Stomach (tissue), 9 donors: ENCODE results near the gene LMX1A. TPM values are rescaled to one million over a fixed set of nuclear protein-coding genes. Genes with fewer than 3 reads are reported as not detected.
A peak's percentile ranks its signal among the peaks of the same experiment; 100 is the strongest.

ENCODE experiments used
- DNase-seq, 2 donors: peaks; one replicate each; pipeline versions ENCODE4 v3.0.0 to v3.0.0-alpha.2; 2013 to 2019
- H3K27ac ChIP-seq, 5 donors: fragments of 200-600 bp in 4 of 5; sonication (generic) in 4 of 5; one replicate each; pipeline ENCODE4 v1.5.1; 2013 to 2019; ENCODE audit warnings: mild to moderate bottlenecking in 1 of 5, moderate library complexity in 1 of 5
- H3K27me3 ChIP-seq, 3 donors: fragments of 200-600 bp; sonication (generic); one replicate each; pipeline ENCODE4 v1.5.1; 2017 to 2019; ENCODE audit warnings: mixed run types in 1 of 3
- H3K36me3 ChIP-seq, 4 donors: fragments of 200-600 bp; sonication (generic); 1 replicate in 3 of 4; 2 replicates in 1 of 4; pipeline ENCODE4 v1.5.1; 2016 to 2019
- H3K4me1 ChIP-seq, 4 donors: fragments of 200-600 bp; sonication (generic); one replicate each; pipeline ENCODE4 v1.5.1; 2016 to 2019
- H3K4me3 ChIP-seq, 4 donors: fragments of 200-600 bp; sonication (generic) in 3 of 4; one replicate each; pipeline ENCODE4 v1.5.1; 2016 to 2019; ENCODE audit warnings: mild to moderate bottlenecking in 1 of 4
- H3K9me3 ChIP-seq, 4 donors: fragments of 200-600 bp; sonication (generic); one replicate each; pipeline ENCODE4 v1.5.1; 2016 to 2019
- EP300 ChIP-seq: sonication (generic); formaldehyde crosslinking; IDR thresholded peaks from one replicate; pipeline ENCODE4 v1.6.1; 2017; ENCODE audit warnings: antibody characterized with exemption
- POLR2A ChIP-seq, 4 donors: fragments of 450-650 bp; IDR thresholded peaks; one replicate each; pipeline ENCODE4 v1.6.1; 2016; ENCODE audit warnings: antibody characterized with exemption in 4 of 4, control low read depth in 2 of 4, mild to moderate bottlenecking in 1 of 4, moderate library complexity in 1 of 4
- POLR2AphosphoS5 ChIP-seq, 3 donors: sonication (generic); formaldehyde crosslinking; IDR thresholded peaks; one replicate each; pipeline ENCODE4 v1.6.1; 2016; ENCODE audit warnings: antibody characterized with exemption in 3 of 3
- WGBS, 5 donors: extraction: QIAGEN DNeasy Blood & Tissue Kit in 3 of 5; methylation state at CpG; one replicate each; pipeline versions ENCODE4 v1.1.5 to v1.1.7; 2013 to 2018; 5-methylcytosine and 5-hydroxymethylcytosine counted together
- intact Hi-C: fragments of 100-400 bp; cut with DNase I; formaldehyde crosslinking; loops from one replicate; pipeline ENCODE4 v1.15.1; 2023; ENCODE audit warnings: low total_unique reads
- polyA plus RNA-seq, 3 donors: library from polyadenylated mRNA; stranded (reverse); fragments of 200-250 nt; gene quantifications; one replicate each; pipeline ENCODE4 v1.2.3, GENCODE V29; 2013
- total RNA-seq, 5 donors: library from RNA; depleted of rRNA; stranded (reverse); fragments of >200 nt; gene quantifications; one replicate each; pipeline versions ENCODE4 v1.1.0 to v1.2.3, GENCODE V29; 2014 to 2016
- TF ChIP-seq, protein P1 (sequence below), 7 experiments: fragments of 450-650 bp in 4 of 7; fragments of 200-600 bp in 3 of 7; sonication (generic) in 3 of 7; IDR thresholded peaks; one replicate each; pipeline ENCODE4 v1.5.1; 2016 to 2019; ENCODE audit warnings: antibody characterized with exemption in 7 of 7, control low read depth in 2 of 7, mild to moderate bottlenecking in 1 of 7
- donor health status: healthy with polysubstance abuse.
- donor health status: Bipolar disorder and iron deficiency.
- donor health status: healthy.

LMX1A gene
- total and polyA plus RNA-seq, 8 donors = not detected

DNA sequence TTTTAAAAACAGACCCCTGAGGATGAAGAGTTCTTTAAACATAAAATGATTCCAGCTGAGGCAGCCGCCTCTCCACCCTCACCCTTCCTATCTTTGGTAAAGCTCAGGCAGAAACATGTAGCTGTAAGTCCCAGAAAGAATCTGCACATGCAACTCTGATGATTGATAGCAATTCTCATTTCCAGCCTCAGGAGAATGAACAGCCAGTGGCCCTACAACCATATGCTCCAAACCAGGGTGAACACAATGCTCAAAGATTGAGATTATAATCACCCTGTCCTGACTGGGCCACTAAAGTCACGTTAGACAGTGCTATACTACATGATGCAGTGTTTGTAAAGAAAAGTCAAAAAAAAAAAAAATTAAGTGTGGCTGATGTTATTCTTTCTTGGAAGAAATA, 80.2 kb downstream of the LMX1A start:
- intact Hi-C loops = no loop called here
- DNase-seq = no peak

DNA sequence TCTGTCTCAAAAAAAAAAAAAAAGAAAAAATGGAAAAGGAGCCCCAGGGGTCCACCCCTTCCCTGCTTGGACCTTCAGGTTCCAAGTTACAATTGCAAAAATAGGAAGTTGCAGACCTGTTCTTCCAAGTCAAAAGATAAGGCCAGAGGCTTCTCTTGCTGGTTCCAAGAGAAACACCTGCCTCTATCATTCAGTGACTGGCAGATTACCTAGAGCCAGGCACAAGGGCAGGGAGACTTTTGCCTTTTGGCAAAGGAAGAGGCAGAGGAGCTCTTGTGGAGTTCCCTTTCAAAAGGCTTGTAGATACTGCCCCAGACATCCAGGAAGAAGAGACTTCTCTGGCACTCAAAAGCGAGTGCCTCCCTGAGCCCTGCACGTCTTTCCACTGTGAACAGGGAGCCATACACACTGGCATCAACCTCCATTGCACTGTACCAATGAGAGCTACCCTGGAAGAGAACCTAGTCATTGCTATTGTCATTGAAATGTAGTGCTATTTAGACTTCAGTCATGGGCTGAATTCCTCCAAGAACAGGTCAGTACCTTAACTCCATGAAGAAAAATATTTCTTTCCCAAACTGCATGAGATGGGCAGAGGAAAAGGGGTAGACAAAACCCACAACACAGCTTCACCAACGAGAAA, 91.2 kb downstream of the LMX1A start:
- Histone ChIP-seq H3K27ac (no peak overlapping the region), H3K9me3 (no peaks in the 10 kb centered on the region), H3K4me1 (no peaks in the 10 kb centered on the region), H3K4me3 (no peak overlapping the region), H3K36me3 (no peaks in the 10 kb centered on the region), H3K27me3 (no peaks in the 10 kb centered on the region)
- 55 to 74% (median 62%) methylated on average over 3 of the region's 3 CpGs for whole genome bisulfite sequencing, 5 donors
- intact Hi-C loops = no loop called here
- no peak for TF ChIP-seq POLR2AphosphoS5 (IDR thresholded peaks at IDR 0.05)
- TF ChIP-seq, protein P1, sequence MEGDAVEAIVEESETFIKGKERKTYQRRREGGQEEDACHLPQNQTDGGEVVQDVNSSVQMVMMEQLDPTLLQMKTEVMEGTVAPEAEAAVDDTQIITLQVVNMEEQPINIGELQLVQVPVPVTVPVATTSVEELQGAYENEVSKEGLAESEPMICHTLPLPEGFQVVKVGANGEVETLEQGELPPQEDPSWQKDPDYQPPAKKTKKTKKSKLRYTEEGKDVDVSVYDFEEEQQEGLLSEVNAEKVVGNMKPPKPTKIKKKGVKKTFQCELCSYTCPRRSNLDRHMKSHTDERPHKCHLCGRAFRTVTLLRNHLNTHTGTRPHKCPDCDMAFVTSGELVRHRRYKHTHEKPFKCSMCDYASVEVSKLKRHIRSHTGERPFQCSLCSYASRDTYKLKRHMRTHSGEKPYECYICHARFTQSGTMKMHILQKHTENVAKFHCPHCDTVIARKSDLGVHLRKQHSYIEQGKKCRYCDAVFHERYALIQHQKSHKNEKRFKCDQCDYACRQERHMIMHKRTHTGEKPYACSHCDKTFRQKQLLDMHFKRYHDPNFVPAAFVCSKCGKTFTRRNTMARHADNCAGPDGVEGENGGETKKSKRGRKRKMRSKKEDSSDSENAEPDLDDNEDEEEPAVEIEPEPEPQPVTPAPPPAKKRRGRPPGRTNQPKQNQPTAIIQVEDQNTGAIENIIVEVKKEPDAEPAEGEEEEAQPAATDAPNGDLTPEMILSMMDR (IDR thresholded peaks at IDR 0.05) = no peak
- no peak for TF ChIP-seq POLR2A (IDR thresholded peaks at IDR 0.05)
- TF ChIP-seq EP300 = no peak
- DNase-seq = no peak

More for the DNA sequence above, 80.2 kb downstream of the LMX1A start:
- TF ChIP-seq, protein P1 (IDR thresholded peaks at IDR 0.05) = no peak
- TF ChIP-seq POLR2AphosphoS5 (IDR thresholded peaks at IDR 0.05) (no peak), POLR2A (IDR thresholded peaks at IDR 0.05) (no peak), EP300 (no peak)
- Histone ChIP-seq H3K27ac (no peak overlapping the region), H3K4me3 (no peak overlapping the region), H3K36me3 (no peaks in the 10 kb centered on the region), H3K9me3 (no peaks in the 10 kb centered on the region), H3K27me3 (peaks cover 0 to 30% (median 3%) of the 10 kb centered on the region in 3 donors), H3K4me1 (no peaks in the 10 kb centered on the region)
- 42 to 55% (median 52%) methylated on average over 2 of the region's 2 CpGs for WGBS, 5 donors

DNA sequence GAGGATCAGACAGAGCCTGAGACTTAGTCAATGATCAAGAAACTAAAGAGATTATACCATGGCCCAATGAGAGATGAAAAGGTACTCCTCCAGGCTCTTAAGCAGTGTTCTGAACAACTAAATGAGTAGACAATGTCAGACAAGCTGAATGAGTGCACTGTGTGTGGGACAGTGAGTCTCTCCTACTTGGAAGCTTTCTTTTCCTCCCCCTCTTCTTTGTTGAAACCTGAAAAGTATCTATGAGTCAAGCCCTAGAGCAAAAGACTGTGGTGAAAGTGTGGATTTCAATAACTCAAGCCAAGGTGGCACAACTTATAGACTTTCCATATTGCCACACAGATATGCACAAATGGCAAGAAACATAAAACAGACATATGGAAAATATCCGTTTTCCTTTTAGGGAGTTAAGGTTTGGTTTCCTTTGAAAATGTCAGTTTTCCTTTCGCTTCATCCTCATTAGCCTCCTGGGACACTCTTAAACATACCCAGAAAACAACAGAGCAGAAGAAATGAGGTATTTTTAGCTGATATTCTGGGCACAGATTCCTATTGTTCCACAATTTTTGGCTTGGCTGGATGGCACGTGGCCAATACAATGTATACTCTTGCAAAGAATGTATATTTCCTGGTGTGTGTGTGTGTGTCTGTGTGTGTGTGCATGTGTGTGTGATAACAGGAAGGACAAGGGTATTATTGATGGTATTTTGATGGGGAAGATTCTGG, 96.6 kb downstream of the LMX1A start:
- no peak for TF ChIP-seq POLR2A (IDR thresholded peaks at IDR 0.05)
- no peak for TF ChIP-seq POLR2AphosphoS5 (IDR thresholded peaks at IDR 0.05)
- TF ChIP-seq, protein P1 (IDR thresholded peaks at IDR 0.05) = no peak
- TF ChIP-seq EP300 = no peak
- H3K27me3 ChIP-seq = peaks cover 0 to 8% (median 0%) of the 10 kb centered on the region in 3 donors
- H3K4me1 ChIP-seq = peaks cover 0 to 21% (median 0%) of the 10 kb centered on the region in 4 donors
- 60 to 64% (median 61%) methylated on average over 3 of the region's 3 CpGs for WGBS, 5 donors
- no peaks in the 10 kb centered on the region for H3K9me3 ChIP-seq
- intact Hi-C loops = no loop called here
- H3K27ac ChIP-seq = no peak overlapping the region
- H3K4me3 ChIP-seq = no peak overlapping the region
- H3K36me3 ChIP-seq = no peaks in the 10 kb centered on the region
- DNase-seq = peak in 1 of 2 donors; percentile 23

DNA sequence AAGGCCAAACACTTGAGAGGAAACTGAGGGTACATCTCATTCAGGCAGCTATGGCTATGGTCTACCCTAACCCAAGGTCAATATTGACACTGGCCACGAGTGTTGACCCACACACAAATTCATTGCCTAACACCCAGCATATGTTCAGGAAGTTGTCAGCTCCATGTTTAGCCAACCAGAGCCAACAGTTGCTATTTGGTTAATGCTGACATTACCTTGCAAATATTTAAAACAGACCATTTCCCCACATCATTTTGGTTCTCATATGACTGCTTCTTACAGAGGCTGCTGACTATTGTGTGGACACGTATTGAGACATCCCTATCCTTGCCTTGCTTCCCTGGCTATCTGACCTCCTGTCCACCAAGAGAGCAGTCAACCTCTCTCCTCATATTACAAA, 97.3 kb downstream of the LMX1A start:
- Histone ChIP-seq H3K4me3 (no peak overlapping the region), H3K9me3 (no peaks in the 10 kb centered on the region), H3K36me3 (no peaks in the 10 kb centered on the region), H3K4me1 (peaks cover 0 to 21% (median 0%) of the 10 kb centered on the region in 4 donors), H3K27ac (no peak overlapping the region), H3K27me3 (peaks cover 0 to 13% (median 0%) of the 10 kb centered on the region in 3 donors)
- TF ChIP-seq POLR2A (IDR thresholded peaks at IDR 0.05) (no peak), EP300 (no peak), POLR2AphosphoS5 (IDR thresholded peaks at IDR 0.05) (no peak)
- TF ChIP-seq, protein P1 (IDR thresholded peaks at IDR 0.05) = no peak
- DNase-seq = no peak
- intact Hi-C loops = no loop called here
- WGBS, 5 donors = 18 to 48% (median 31%) methylated on average over 2 of the region's 2 CpGs
